Fibroblast of lung (primary cell): Measurements from ENCODE around the gene LNX2.

Experiments
- CTCF ChIP-seq, 2 donors: IDR thresholded peaks in 1 of 2; conservative IDR thresholded peaks in 1 of 2; 1 replicate in 1 of 2; 2 replicates in 1 of 2; pipeline ENCODE4 v1.5.1; 2011 to 2012; ENCODE audit warnings: low read length in 2 of 2, control low read depth in 1 of 2, inconsistent platforms in 1 of 2, low read depth in 1 of 2, mild to moderate bottlenecking in 1 of 2
- EZH2 ChIP-seq: IDR thresholded peaks from 2 replicates; pipeline ENCODE4 v1.5.1; 2012; ENCODE audit warnings: low read length, control low read depth, mild to moderate bottlenecking; ENCODE audit errors: missing control alignments

GRCh38 chr13:27523346-27524073 lies 96.8 kb downstream of the LNX2 start:
- no peak for TF ChIP-seq CTCF (conservative IDR thresholded peaks at IDR 0.05 in 1 of 2, IDR thresholded peaks at IDR 0.05 in 1 of 2; ENCODE audit: low read depth in 1 of 2, low read length in 2 of 2)
- no peak for TF ChIP-seq EZH2
